ENCODE data around the gene R3HDM1.
"Not testable (repeated sequence)": the region's sequence is repeated elsewhere in the genome, so short reads cannot be mapped to it uniquely, and the experiment has no call there.

The R3HDM1 gene

GRCh38 chr2:135581282-135581681, 50.0 kb downstream of the R3HDM1 start:
- DNase-seq: no peak

- no peak for DNase-seq
Observed at GRCh38 chr2:135582383-135582782, 51.1 kb downstream of the R3HDM1 start.

- no peak for DNase-seq
Observed at GRCh38 chr2:135585586-135585985, 54.3 kb downstream of the R3HDM1 start.

- DNase-seq: no peak
Observed at GRCh38 chr2:135586148-135586547, 54.9 kb downstream of the R3HDM1 start.

GRCh38 chr2:135587958-135588357, 56.7 kb downstream of the R3HDM1 start:
- no peak for DNase-seq

- no peak for DNase-seq
Observed at GRCh38 chr2:135590619-135591260, 59.5 kb downstream of the R3HDM1 start.

GRCh38 chr2:135600915-135601314, 69.6 kb downstream of the R3HDM1 start:
- DNase-seq: no peak

- no peak for DNase-seq
Observed at GRCh38 chr2:135603543-135603942, 72.3 kb downstream of the R3HDM1 start.

- no peak for DNase-seq
Observed at GRCh38 chr2:135607561-135607960, 76.3 kb downstream of the R3HDM1 start.

- DNase-seq: no peak
Observed at GRCh38 chr2:135612319-135612718, 81.0 kb downstream of the R3HDM1 start.

- no peak for DNase-seq
Observed at GRCh38 chr2:135615404-135615803, 84.1 kb downstream of the R3HDM1 start.

- DNase-seq: no peak
Observed at GRCh38 chr2:135617501-135618015, 86.3 kb downstream of the R3HDM1 start.

GRCh38 chr2:135620198-135620597, 88.9 kb downstream of the R3HDM1 start:
- no peak for DNase-seq

- DNase-seq: no peak
Observed at GRCh38 chr2:135629520-135629919, 98.2 kb downstream of the R3HDM1 start.

GRCh38 chr2:135630034-135630433, 98.8 kb downstream of the R3HDM1 start:
- DNase-seq: not testable (repeated sequence)

DNA sequence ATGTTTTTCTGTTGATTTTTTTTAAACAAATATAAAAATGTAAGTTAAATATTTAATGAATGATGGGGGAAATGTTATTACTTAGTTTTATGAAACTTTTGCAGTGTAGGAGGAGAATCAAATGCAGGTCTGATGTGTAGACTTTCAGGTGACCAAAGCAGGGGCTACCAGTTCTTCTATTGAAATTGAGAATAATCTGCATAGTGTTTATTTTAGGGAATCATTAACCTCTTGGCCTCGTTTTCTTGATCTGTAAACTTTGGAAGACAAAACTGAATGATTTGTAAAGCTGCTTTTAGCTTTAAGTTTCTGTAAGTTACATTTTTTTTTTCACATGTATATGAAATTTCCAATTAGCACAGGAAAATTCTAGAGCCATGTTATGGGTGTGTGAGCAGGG, 99.2 kb downstream of the R3HDM1 start:
- DNase-seq: no peak

GRCh38 chr2:135633582-135633981, 102.3 kb downstream of the R3HDM1 start:
- no peak for DNase-seq

GRCh38 chr2:135635212-135635835, 104.0 kb downstream of the R3HDM1 start:
- DNase-seq: no peak

DNA sequence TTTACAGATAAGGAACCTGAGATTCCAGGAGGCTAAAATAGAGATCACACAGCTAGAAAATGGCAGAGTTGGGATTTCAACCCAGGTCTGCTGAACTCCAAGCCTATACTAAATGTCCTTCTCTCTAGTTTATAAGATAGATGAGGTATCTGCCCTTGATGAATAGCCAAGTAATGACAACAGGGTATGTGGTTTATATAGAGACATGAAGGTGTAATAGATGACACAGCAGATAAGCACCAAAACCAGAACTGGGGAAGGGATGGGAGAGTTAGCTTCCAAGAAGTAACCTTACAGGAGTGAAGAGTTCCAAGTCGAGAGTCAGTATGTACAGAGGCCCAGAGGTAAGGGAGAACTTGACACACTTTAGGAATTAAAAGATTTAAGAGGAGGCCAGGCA, 105.7 kb downstream of the R3HDM1 start:
- DNase-seq: no peak

DNA sequence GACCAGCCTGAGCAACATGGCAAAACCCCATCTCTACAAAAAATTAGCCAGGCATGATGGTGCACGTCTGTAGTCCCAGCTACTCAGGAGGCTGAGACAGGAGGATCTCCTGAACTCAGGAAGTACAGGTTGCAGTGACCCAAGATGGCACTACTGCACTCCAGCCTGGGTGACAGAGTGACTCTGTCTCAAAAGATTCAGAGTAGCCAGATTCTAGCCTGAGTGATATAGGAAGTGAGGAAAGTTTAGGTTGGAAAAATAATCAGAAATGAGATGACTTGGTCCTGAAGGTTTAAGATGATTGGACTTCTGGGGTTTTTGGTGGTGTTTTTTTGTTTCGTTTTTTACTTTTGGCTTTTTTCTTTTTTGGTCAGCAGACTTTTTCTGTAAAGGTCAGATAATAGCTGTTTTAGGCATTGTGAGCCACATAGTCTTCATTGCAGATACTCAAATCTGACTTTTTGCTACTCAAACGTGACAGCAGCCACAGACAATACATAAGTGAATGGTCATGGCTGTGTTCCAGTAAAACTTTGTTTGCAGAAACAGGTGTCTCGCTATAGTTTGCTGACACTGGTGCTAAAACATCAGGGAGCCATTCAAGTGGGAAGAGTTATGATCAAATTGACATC, 106.3 kb downstream of the R3HDM1 start:
- no peak for DNase-seq

DNA sequence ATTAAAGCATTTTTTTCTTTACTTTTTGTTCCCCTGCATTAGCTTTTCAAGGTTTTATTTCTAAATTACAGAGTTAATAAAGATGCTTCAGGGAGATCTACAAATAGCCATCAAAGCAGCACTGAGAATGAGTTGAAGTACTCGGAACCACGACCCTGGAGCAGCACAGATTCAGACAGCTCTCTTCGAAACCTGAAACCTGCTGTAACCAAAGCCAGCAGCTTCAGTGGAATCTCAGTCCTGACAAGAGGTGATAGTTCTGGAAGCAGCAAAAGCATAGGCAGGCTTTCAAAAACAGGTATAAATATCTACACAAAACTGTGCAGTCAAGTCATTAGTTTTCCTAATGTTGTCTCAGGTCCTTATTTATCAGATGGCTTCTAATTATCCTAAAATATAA, 107.5 kb downstream of the R3HDM1 start:
- DNase-seq: no peak

DNA sequence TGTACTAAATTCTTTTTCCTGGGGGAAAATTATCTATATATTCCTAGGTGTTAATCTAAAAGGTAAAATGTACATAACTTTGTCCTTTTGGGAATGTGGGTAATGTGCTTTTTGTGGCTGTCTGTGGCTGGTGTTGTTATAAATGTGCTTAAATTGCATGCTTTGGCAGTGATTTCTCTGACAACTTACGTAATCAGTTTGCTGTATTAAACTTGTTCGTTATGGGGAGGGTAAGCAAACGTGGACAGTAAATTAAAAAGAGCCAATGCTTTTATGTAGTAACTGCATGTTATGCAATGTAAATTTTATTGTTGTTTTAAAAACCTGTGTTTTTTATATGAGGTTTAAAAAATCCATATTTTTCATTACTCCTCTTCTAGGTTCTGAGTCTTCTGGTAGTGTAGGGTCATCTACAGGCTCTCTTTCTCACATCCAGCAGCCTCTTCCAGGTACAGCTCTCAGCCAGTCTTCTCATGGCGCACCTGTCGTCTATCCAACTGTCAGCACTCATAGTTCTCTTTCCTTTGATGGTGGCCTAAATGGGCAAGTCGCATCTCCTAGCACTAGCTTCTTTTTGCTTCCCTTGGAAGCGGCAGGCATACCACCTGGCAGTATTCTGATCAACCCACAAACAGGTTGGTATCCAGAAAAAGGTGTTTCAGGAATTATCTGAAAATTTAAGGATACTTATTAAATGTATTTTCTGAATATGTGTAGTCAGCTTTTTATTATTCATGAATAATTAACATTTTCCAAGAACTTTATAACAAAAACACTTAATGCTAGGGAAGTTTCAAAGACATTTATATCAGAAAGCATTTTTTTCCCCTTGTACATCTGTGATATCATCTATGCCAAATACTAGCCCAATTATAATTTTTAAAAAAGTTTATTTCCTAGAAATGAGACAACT, 110.1 kb downstream of the R3HDM1 start:
- no peak for DNase-seq

All from activated CD8-positive, alpha-beta memory T cell treated with anti-CD3 and anti-CD28 coated beads, Interleukin-2, amount 50 U/mL, for 4 hours (primary cell).